SH-SY5Y (cell line): ENCODE data around the gene DLL4.

ENCODE experiments used
- GATA2 ChIP-seq: IDR thresholded peaks from 2 replicates; pipeline ENCODE4 v1.6.1; 2011; ENCODE audit warnings: mild to moderate bottlenecking, low read depth, low read length
- GATA3 ChIP-seq: IDR thresholded peaks from 2 replicates; pipeline ENCODE4 v1.6.1; 2011; ENCODE audit warnings: low read depth, mild to moderate bottlenecking, low read length, moderate library complexity

DNA sequence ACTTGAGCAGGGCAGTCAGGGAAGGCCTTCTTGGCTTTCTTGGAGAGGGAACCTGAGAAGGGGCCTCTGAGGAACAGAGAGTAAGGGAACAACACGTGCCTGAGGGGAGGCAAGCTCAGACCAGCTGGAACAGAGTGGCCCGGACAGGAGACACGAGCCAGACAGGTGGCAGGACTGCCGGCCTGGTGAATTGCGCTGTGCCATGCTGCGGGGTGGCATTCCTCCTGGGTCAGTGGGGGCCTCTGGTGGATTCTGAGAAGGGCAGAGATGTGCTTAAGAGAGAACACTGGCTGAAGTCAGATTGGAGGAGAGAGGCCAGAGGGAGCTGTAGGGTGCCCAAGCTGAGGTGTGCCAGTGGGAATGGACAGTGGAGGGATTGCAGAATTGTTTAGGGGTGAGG, 29.0 kb downstream of the DLL4 start:
- TF ChIP-seq GATA2 (no peak), GATA3 (no peak)
